ENCODE measurements around the gene DNASE1L3. TPM values are rescaled to one million over a fixed set of nuclear protein-coding genes. Genes with fewer than 3 reads are reported as not detected.

The DNASE1L3 gene
- total and polyA plus RNA-seq, 2 of the 13 experiments (the other 11 are each of a cell fraction or from before 2014, with no cell fraction given) = 0.86 to 1.7 TPM

DNA sequence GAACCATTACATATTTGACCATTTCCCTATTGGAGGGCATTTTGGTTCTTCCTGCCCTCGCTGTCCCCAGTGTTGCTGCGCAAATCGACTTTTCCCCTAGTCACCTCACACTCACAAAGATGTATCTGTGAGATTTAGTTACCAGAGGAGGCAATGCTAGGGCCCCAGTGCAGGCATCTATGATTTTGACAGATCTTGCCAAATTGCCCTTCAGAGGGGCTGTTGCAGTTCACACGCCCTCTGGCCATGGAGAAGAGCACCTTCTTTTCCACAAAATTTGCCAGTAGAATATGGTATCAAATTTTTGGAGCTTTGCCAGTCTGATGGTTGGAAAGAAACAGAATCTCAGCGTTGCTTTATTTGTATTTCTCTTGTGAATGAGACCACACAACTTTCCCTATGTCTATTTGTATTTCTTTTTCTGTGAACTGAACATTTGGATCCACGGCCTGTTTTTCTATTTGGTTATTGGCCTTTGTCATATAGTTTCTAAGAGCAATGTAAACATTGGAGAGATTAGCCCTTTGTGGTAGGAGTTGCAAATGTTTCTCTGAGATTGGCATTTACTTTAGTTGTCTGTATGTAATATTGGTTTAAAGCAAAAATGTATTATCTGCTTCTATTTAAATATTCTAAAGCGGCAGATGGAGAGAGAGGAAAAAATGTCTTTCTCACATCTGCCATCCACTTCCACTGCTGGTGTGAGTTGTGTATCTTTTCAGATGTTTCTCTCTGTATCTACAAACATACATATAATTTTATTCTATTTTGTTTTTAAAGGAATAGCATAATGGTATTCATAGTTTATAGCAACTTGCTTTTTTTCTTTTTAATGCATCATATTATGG lies 66.1 kb downstream of the DNASE1L3 start (continued):
- TF ChIP-seq, protein P1, sequence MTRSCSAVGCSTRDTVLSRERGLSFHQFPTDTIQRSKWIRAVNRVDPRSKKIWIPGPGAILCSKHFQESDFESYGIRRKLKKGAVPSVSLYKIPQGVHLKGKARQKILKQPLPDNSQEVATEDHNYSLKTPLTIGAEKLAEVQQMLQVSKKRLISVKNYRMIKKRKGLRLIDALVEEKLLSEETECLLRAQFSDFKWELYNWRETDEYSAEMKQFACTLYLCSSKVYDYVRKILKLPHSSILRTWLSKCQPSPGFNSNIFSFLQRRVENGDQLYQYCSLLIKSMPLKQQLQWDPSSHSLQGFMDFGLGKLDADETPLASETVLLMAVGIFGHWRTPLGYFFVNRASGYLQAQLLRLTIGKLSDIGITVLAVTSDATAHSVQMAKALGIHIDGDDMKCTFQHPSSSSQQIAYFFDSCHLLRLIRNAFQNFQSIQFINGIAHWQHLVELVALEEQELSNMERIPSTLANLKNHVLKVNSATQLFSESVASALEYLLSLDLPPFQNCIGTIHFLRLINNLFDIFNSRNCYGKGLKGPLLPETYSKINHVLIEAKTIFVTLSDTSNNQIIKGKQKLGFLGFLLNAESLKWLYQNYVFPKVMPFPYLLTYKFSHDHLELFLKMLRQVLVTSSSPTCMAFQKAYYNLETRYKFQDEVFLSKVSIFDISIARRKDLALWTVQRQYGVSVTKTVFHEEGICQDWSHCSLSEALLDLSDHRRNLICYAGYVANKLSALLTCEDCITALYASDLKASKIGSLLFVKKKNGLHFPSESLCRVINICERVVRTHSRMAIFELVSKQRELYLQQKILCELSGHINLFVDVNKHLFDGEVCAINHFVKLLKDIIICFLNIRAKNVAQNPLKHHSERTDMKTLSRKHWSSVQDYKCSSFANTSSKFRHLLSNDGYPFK (CRISPR knock-in tag; IDR thresholded peaks at IDR 0.05; ENCODE audit: borderline replicate concordance) = no peak
- TF ChIP-seq NKX3-1 (CRISPR knock-in tag; IDR thresholded peaks at IDR 0.05) = no peak
- TF ChIP-seq ZNF331 (CRISPR knock-in tag; IDR thresholded peaks at IDR 0.05) = 0 out of 2 replicates have a peak, but pooled peaks have one; percentile 31
- no peak for TF ChIP-seq ARNT (IDR thresholded peaks at IDR 0.05)
- TF ChIP-seq ZNF749 (CRISPR knock-in tag; IDR thresholded peaks at IDR 0.05; ENCODE audit: borderline replicate concordance) = no peak
- TF ChIP-seq KDM6A (CRISPR knock-in tag; IDR thresholded peaks at IDR 0.05; ENCODE audit: low read depth) = 0 out of 2 replicates have a peak, but pooled peaks have one; percentile 17
- TF ChIP-seq HDAC2 (CRISPR knock-in tag; IDR thresholded peaks at IDR 0.05) = 0 out of 2 replicates have a peak, but pooled peaks have one; percentile 61
- no peak for TF ChIP-seq RBAK (CRISPR knock-in tag; IDR thresholded peaks at IDR 0.05)
- no peak for TF ChIP-seq NR2F1 (CRISPR knock-in tag; IDR thresholded peaks at IDR 0.05)
- TF ChIP-seq ZNF264 (CRISPR knock-in tag; IDR thresholded peaks at IDR 0.05) = no peak
- no peak for TF ChIP-seq MEIS2 (CRISPR knock-in tag; IDR thresholded peaks at IDR 0.05)
- no peak for TF ChIP-seq SOX6 (IDR thresholded peaks at IDR 0.05)
- TF ChIP-seq SOX6 (CRISPR knock-in tag; IDR thresholded peaks at IDR 0.05) = peak; percentile 87
- TF ChIP-seq ZNF720 (CRISPR knock-in tag; IDR thresholded peaks at IDR 0.05) = no peak
- TF ChIP-seq SIX1 (CRISPR knock-in tag; IDR thresholded peaks at IDR 0.05; ENCODE audit: borderline replicate concordance) = peak; percentile 26; the same call in 1 of the 2 replicates
- TF ChIP-seq ZNF253 (CRISPR knock-in tag; IDR thresholded peaks at IDR 0.05; ENCODE audit: borderline replicate concordance) = no peak
- TF ChIP-seq NBN (conservative IDR thresholded peaks at IDR 0.05) = no peak
- no peak for TF ChIP-seq PRMT3 (CRISPR knock-in tag; IDR thresholded peaks at IDR 0.05; ENCODE audit: borderline replicate concordance, low read depth)
- TF ChIP-seq, protein P2, sequence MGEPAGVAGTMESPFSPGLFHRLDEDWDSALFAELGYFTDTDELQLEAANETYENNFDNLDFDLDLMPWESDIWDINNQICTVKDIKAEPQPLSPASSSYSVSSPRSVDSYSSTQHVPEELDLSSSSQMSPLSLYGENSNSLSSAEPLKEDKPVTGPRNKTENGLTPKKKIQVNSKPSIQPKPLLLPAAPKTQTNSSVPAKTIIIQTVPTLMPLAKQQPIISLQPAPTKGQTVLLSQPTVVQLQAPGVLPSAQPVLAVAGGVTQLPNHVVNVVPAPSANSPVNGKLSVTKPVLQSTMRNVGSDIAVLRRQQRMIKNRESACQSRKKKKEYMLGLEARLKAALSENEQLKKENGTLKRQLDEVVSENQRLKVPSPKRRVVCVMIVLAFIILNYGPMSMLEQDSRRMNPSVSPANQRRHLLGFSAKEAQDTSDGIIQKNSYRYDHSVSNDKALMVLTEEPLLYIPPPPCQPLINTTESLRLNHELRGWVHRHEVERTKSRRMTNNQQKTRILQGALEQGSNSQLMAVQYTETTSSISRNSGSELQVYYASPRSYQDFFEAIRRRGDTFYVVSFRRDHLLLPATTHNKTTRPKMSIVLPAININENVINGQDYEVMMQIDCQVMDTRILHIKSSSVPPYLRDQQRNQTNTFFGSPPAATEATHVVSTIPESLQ (CRISPR knock-in tag; conservative IDR thresholded peaks at IDR 0.05) = no peak
- no peak for TF ChIP-seq ZNF354B (CRISPR knock-in tag; IDR thresholded peaks at IDR 0.05)
- no peak for TF ChIP-seq MAFG (CRISPR knock-in tag; IDR thresholded peaks at IDR 0.05)
- TF ChIP-seq, protein P3, sequence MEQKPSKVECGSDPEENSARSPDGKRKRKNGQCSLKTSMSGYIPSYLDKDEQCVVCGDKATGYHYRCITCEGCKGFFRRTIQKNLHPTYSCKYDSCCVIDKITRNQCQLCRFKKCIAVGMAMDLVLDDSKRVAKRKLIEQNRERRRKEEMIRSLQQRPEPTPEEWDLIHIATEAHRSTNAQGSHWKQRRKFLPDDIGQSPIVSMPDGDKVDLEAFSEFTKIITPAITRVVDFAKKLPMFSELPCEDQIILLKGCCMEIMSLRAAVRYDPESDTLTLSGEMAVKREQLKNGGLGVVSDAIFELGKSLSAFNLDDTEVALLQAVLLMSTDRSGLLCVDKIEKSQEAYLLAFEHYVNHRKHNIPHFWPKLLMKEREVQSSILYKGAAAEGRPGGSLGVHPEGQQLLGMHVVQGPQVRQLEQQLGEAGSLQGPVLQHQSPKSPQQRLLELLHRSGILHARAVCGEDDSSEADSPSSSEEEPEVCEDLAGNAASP (CRISPR knock-in tag; IDR thresholded peaks at IDR 0.05; ENCODE audit: borderline replicate concordance) = 0 out of 2 replicates have a peak, but pooled peaks have one; percentile 44
- TF ChIP-seq CEBPG (CRISPR knock-in tag; IDR thresholded peaks at IDR 0.05) = peak; percentile 14; the same call in 1 of the 2 replicates
- TF ChIP-seq, protein P4, sequence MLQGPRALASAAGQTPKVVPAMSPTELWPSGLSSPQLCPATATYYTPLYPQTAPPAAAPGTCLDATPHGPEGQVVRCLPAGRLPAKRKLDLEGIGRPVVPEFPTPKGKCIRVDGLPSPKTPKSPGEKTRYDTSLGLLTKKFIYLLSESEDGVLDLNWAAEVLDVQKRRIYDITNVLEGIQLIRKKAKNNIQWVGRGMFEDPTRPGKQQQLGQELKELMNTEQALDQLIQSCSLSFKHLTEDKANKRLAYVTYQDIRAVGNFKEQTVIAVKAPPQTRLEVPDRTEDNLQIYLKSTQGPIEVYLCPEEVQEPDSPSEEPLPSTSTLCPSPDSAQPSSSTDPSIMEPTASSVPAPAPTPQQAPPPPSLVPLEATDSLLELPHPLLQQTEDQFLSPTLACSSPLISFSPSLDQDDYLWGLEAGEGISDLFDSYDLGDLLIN (CRISPR knock-in tag; IDR thresholded peaks at IDR 0.05; ENCODE audit: borderline replicate concordance) = no peak
